GM12864 (cell line): ENCODE data around the gene ARMH1.
"Not testable (repeated sequence)": the region's sequence is repeated elsewhere in the genome, so short reads cannot be mapped to it uniquely, and the experiment has no call there.

Experiments
- DNase-seq: peaks from one replicate; pipeline ENCODE4 v3.0.0-alpha.2; 2011; ENCODE audit warnings: low read depth
- H3K4me3 ChIP-seq: 2 replicates; pipeline ENCODE4 v1.5.1; 2011; ENCODE audit warnings: mild to moderate bottlenecking, low read depth, low read length, control low read depth
- CTCF ChIP-seq: IDR thresholded peaks from 2 replicates; pipeline ENCODE4 v1.5.1; 2011; ENCODE audit warnings: low read depth, mild to moderate bottlenecking, moderate library complexity, low read length, control low read depth, inconsistent platforms; ENCODE audit errors: missing control alignments

The ARMH1 gene

GRCh38 chr1:44743211-44743610 lies 68.7 kb downstream of the ARMH1 start:
- no peak for DNase-seq
- TF ChIP-seq CTCF, result no peak
- H3K4me3 ChIP-seq, result no peak overlapping the region

- H3K4me3 ChIP-seq, result no peak overlapping the region
- no peak for TF ChIP-seq CTCF
- DNase-seq, result no peak
Measured at GRCh38 chr1:44747878-44748277, 73.4 kb downstream of the ARMH1 start.

GRCh38 chr1:44757420-44757819 lies 82.9 kb downstream of the ARMH1 start:
- DNase-seq, result no peak
- TF ChIP-seq CTCF, result no peak
- H3K4me3 ChIP-seq, result no peak overlapping the region

- H3K4me3 ChIP-seq, result no peak overlapping the region
- TF ChIP-seq CTCF, result no peak
- no peak for DNase-seq
Measured at GRCh38 chr1:44759077-44759476, 84.6 kb downstream of the ARMH1 start.

DNA sequence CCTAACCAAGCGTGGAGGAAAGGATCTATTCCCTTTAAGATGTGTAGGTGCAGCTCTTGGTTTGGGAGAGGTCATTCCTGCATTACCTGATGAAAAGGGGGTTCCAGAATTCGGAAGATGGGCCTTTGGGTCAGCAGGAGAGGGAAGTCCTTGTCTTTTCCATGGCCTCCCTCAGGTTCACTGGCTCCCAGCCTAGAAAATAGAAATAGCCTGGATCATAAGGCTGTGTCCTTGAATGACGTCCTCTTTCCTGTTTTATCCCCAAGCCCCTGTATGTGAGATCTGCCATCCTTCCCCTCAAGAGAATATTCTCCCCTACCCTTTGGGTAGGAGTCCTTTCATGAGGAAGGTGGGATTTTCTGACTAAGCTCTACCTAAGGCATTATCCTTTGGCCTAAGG lies 86.4 kb downstream of the ARMH1 start:
- no peak for TF ChIP-seq CTCF
- no peak overlapping the region for H3K4me3 ChIP-seq
- DNase-seq, result no peak

- H3K4me3 ChIP-seq, DNase-seq: not testable (repeated sequence)
Measured at GRCh38 chr1:44766421-44766820, 91.9 kb downstream of the ARMH1 start.
